ENCODE data around the gene ID3. TPM values are rescaled to one million over a fixed set of nuclear protein-coding genes. Genes with fewer than 3 reads are reported as not detected.

The ID3 gene
- polyA plus RNA-seq, 1 of the 3 experiments (the other 2 are of a cell fraction): 504 TPM

- TF ChIP-seq ZBTB33 (IDR thresholded peaks at IDR 0.05; ENCODE audit: borderline replicate concordance, low read depth) (no peak), ELF1 (IDR thresholded peaks at IDR 0.05) (no peak), FOSL2 (IDR thresholded peaks at IDR 0.05; ENCODE audit: borderline replicate concordance, low read depth) (no peak)
Observed at GRCh38 chr1:23575226-23575810, 16.0 kb upstream of the ID3 start (continued).

GRCh38 chr1:23574265-23574754 lies 15.0 kb upstream of the ID3 start:
- H3K9ac ChIP-seq: no peak overlapping the region
- H2AFZ ChIP-seq (ENCODE audit: low read depth): no peak overlapping the region
- H4K20me1 ChIP-seq (ENCODE audit: insufficient read depth): no peaks in the 10 kb centered on the region
- TF ChIP-seq SMC3 (IDR thresholded peaks at IDR 0.05; ENCODE audit: low read depth, low read length) (no peak), NRF1 (IDR thresholded peaks at IDR 0.05; ENCODE audit: low read depth, low read length) (no peak), USF2 (IDR thresholded peaks at IDR 0.05; ENCODE audit: borderline replicate concordance, low read depth, low read length) (no peak), GABPA (IDR thresholded peaks at IDR 0.05; ENCODE audit: low read depth) (no peak), SIN3A (IDR thresholded peaks at IDR 0.05; ENCODE audit: borderline replicate concordance, low read depth, low read length) (no peak), MAX (IDR thresholded peaks at IDR 0.05; ENCODE audit: low read depth) (no peak), IRF3 (IDR thresholded peaks at IDR 0.05; ENCODE audit: low read depth, low read length) (no peak), RCOR1 (IDR thresholded peaks at IDR 0.05; ENCODE audit: low read length) (no peak), ELF1 (IDR thresholded peaks at IDR 0.05) (no peak), FOXJ3 (CRISPR knock-in tag; IDR thresholded peaks at IDR 0.05) (no peak), TEAD4 (IDR thresholded peaks at IDR 0.05; ENCODE audit: borderline replicate concordance, insufficient read depth) (no peak), JUND (IDR thresholded peaks at IDR 0.05) (no peak), RXRA (IDR thresholded peaks at IDR 0.05; ENCODE audit: borderline replicate concordance, low read depth) (no peak), PBX3 (IDR thresholded peaks at IDR 0.05) (no peak), USF1 (IDR thresholded peaks at IDR 0.05; ENCODE audit: borderline replicate concordance, low read depth) (no peak), EP300 (IDR thresholded peaks at IDR 0.05; ENCODE audit: borderline replicate concordance in 1 of 2, low read depth in 1 of 2, low read length in 1 of 2) (no peak), FOXM1 (IDR thresholded peaks at IDR 0.05; ENCODE audit: low read depth) (no peak), CTCF (IDR thresholded peaks at IDR 0.05) (no peak), MEF2A (IDR thresholded peaks at IDR 0.05; ENCODE audit: borderline replicate concordance, low read depth) (no peak)
- H3K27me3 ChIP-seq (ENCODE audit: insufficient read depth): no peaks in the 10 kb centered on the region
- no peaks in the 10 kb centered on the region for H3K36me3 ChIP-seq (replicated peaks in 1 of 2; ENCODE audit: control insufficient read depth in 1 of 2, insufficient read depth in 2 of 2, low read length in 1 of 2)
- H3K4me1 ChIP-seq (ENCODE audit: control insufficient read depth in 1 of 2, insufficient read depth in 2 of 2, low read depth in 1 of 2, low read length in 1 of 2): peaks cover 2 to 33% of the 10 kb centered on the region in 2 experiments
- WGBS (ENCODE audit: low lambda C conversion rate): 90% methylated on average over 2 of the region's 2 CpGs
- no peak for DNase-seq
- peaks cover 45% of the 10 kb centered on the region for H3F3A ChIP-seq (replicated peaks; ENCODE audit: insufficient read depth)
- no peaks in the 10 kb centered on the region for H3K9me2 ChIP-seq
- H3K4me3 ChIP-seq (ENCODE audit: low read depth in 2 of 2, low read length in 1 of 2): no peak overlapping the region
- H3K4me2 ChIP-seq: no peak overlapping the region
- H3K79me2 ChIP-seq (ENCODE audit: insufficient read depth): peaks cover 9% of the 10 kb centered on the region; the same call in 1 of the 2 replicates
- H3K27ac ChIP-seq (ENCODE audit: low read depth in 2 of 2, low read length in 1 of 2): no peak overlapping the region
- POLR2A ChIA-PET: interaction anchor here (0.6 kb wide), 1 partner anchor 87 kb away, joined by 3 read pairs; no protein-coding TSS in a partner anchor
- CTCF ChIA-PET: interaction anchor here (1.1 to 6.8 kb wide), 3 partner anchors 10 to 64 kb away, joined by 3 to 41 read pairs (median 9); no protein-coding TSS in a partner anchor
- no peaks in the 10 kb centered on the region for H3K9me3 ChIP-seq
